GM21576 (cell line): ENCODE data around the gene NPAS3.

ENCODE experiments used
- ATAC-seq: cut with Tn5 transposase; IDR thresholded peaks from one replicate; pipeline ENCODE4 v1.9.1; 2021; ENCODE audit warnings: mild to moderate bottlenecking, moderate library complexity; ENCODE audit not compliant: unreplicated experiment

Gene NPAS3

GRCh38 chr14:33534632-33535031 lies 596.0 kb downstream of the NPAS3 start:
- no peak for ATAC-seq

- no peak for ATAC-seq
Measured at GRCh38 chr14:33539918-33540357, 601.3 kb downstream of the NPAS3 start.

GRCh38 chr14:33541171-33541570 lies 602.5 kb downstream of the NPAS3 start:
- no peak for ATAC-seq

GRCh38 chr14:33542338-33543287 lies 603.9 kb downstream of the NPAS3 start:
- no peak for ATAC-seq

- no peak for ATAC-seq
Measured at GRCh38 chr14:33545696-33546095, 607.0 kb downstream of the NPAS3 start.

GRCh38 chr14:33548606-33549005 lies 609.9 kb downstream of the NPAS3 start:
- no peak for ATAC-seq

GRCh38 chr14:33551963-33552362 lies 613.3 kb downstream of the NPAS3 start:
- ATAC-seq, result no peak

- no peak for ATAC-seq
Measured at GRCh38 chr14:33553706-33554278, 615.1 kb downstream of the NPAS3 start.

- no peak for ATAC-seq
Measured at GRCh38 chr14:33554988-33555387, 616.3 kb downstream of the NPAS3 start.

- ATAC-seq, result no peak
Measured at GRCh38 chr14:33555710-33556350, 617.2 kb downstream of the NPAS3 start.

GRCh38 chr14:33556382-33557121 lies 617.9 kb downstream of the NPAS3 start:
- ATAC-seq, result no peak

GRCh38 chr14:33560718-33561431 lies 622.2 kb downstream of the NPAS3 start:
- ATAC-seq, result no peak

GRCh38 chr14:33561488-33562175 lies 623.0 kb downstream of the NPAS3 start:
- ATAC-seq, result no peak

- ATAC-seq, result no peak
Measured at GRCh38 chr14:33563191-33563900, 624.7 kb downstream of the NPAS3 start.

GRCh38 chr14:33563901-33564197 lies 625.2 kb downstream of the NPAS3 start:
- no peak for ATAC-seq

GRCh38 chr14:33564774-33565630 lies 626.3 kb downstream of the NPAS3 start:
- ATAC-seq, result no peak

- no peak for ATAC-seq
Measured at GRCh38 chr14:33566082-33566481, 627.4 kb downstream of the NPAS3 start.

GRCh38 chr14:33567023-33567728 lies 628.5 kb downstream of the NPAS3 start:
- no peak for ATAC-seq
